ENCODE data around the gene ABCC3. TPM values are rescaled to one million over a fixed set of nuclear protein-coding genes. Genes with fewer than 3 reads are reported as not detected.

ABCC3 gene
- total RNA-seq, 1 experiment from 2014 or later = 66.2 TPM

DNA sequence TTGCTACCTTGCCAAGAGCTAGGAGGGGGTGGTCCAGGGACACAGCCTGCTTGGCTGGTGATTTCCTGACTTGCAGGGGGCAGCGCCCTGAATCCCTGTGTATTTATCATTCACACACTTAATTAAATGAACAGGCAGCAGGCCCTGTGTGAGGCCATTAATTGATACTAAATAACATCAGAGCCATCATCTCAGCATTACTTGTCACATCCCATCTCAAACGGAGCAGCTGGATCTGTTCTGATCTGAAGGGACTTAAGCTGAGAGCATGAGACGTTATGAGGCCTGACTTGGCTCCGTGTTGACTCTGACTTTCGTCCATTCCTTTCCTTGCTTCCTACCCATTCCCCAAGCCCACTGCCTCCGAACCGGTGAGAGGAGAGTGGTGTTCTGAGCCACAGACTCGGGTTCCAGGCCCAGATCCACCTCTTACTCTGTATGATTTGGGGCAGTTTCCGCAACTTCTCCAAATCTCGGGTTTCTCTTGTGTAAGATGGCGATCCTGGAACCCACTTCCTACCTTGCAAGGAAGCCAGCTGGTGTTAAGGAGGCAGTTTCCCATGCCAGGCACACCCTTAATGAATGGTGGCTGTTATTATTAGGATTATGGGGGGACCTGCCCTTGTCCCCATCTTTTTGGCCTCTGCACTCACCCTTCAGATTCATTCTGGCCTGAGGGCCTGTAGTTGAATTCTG lies 40.4 kb upstream of the ABCC3 start:
- intact Hi-C loops (cut with micrococcal nuclease) = no loop called here
- ATAC-seq (no peak), DNase-seq (ENCODE audit: low read depth, low spot score) (no peak)
- RAD21 ChIA-PET (ENCODE audit: low non-redundant PET in 1 of 2, low total read pairs in 2 of 2, uncharacterized antibody in 2 of 2, unreplicated experiment in 2 of 2) = no interaction called here
- H3K9ac ChIP-seq (ENCODE audit: low read length) = no peak overlapping the region
- no peaks in the 10 kb centered on the region for H3K36me3 ChIP-seq (ENCODE audit: control insufficient read depth in 1 of 2, insufficient read depth in 2 of 2, low read length in 2 of 2)
- no peak overlapping the region for H2AFZ ChIP-seq (ENCODE audit: low read depth, low read length, poor library complexity, severe bottlenecking)
- no peaks in the 10 kb centered on the region for H3K9me2 ChIP-seq (ENCODE audit: insufficient read depth)
- no peaks in the 10 kb centered on the region for H3K27me3 ChIP-seq (ENCODE audit: insufficient read depth, low read length)
- H3K9me3 ChIP-seq (ENCODE audit: control insufficient read depth in 1 of 2, insufficient read depth in 1 of 2, low read depth in 1 of 2, low read length in 2 of 2) = no peaks in the 10 kb centered on the region
- no peak overlapping the region for H3K4me2 ChIP-seq (ENCODE audit: low read length)
- no peak overlapping the region for H3K27ac ChIP-seq (ENCODE audit: low read depth, low read length)
- CTCF ChIA-PET = no interaction called here
- POLR2A ChIA-PET = no interaction called here
- no TSS peak for BruUV-seq (replicated peaks)
- no peaks in the 10 kb centered on the region for H3K4me1 ChIP-seq (ENCODE audit: control insufficient read depth in 1 of 2, insufficient read depth in 2 of 2, low read length in 2 of 2)
- no peaks in the 10 kb centered on the region for H4K20me1 ChIP-seq (ENCODE audit: insufficient read depth)
- no peaks in the 10 kb centered on the region for H3K79me2 ChIP-seq (ENCODE audit: insufficient read depth, low read length)
- TF ChIP-seq ZFX (IDR thresholded peaks at IDR 0.05) (0 out of 2 replicates have a peak, but pooled peaks have one; percentile 19), CEBPB (IDR thresholded peaks at IDR 0.05; ENCODE audit: low read depth) (no peak), RAD21 (IDR thresholded peaks at IDR 0.05; ENCODE audit: low read depth) (no peak)
- no peak overlapping the region for H3K4me3 ChIP-seq (replicated peaks in 1 of 2; ENCODE audit: low read depth in 1 of 2, low read length in 2 of 2)

DNA sequence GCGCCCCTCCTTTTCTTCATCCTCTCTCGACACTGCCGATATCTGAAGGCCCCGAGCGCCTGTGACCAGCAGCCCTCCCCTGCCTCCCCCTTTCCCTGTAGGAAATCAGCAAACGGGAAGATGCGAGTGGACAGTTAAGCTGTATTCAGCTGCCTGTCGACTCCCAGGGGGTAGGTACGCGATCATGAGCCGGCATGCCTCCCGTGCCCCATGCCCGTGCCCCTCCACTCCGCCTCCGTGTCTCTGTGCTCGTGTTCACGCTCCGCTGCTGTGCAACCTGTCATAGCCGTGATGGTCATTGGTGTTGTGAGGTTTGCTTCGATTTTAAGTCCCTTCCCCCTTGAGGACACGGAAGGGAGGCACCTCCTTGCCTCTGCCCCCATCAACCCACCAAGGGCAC lies 39.8 kb upstream of the ABCC3 start:
- Histone ChIP-seq H3K27ac (ENCODE audit: low read depth, low read length) (no peak overlapping the region), H3K4me2 (ENCODE audit: low read length) (no peak overlapping the region), H3K79me2 (ENCODE audit: insufficient read depth, low read length) (no peaks in the 10 kb centered on the region), H3K4me1 (ENCODE audit: control insufficient read depth in 1 of 2, insufficient read depth in 2 of 2, low read length in 2 of 2) (no peaks in the 10 kb centered on the region), H2AFZ (ENCODE audit: low read depth, low read length, poor library complexity, severe bottlenecking) (no peak overlapping the region), H3K9me2 (ENCODE audit: insufficient read depth) (no peaks in the 10 kb centered on the region), H3K36me3 (ENCODE audit: control insufficient read depth in 1 of 2, insufficient read depth in 2 of 2, low read length in 2 of 2) (no peaks in the 10 kb centered on the region), H4K20me1 (ENCODE audit: insufficient read depth) (no peaks in the 10 kb centered on the region), H3K9me3 (ENCODE audit: control insufficient read depth in 1 of 2, insufficient read depth in 1 of 2, low read depth in 1 of 2, low read length in 2 of 2) (no peaks in the 10 kb centered on the region), H3K4me3 (replicated peaks in 1 of 2; ENCODE audit: low read depth in 1 of 2, low read length in 2 of 2) (no peak overlapping the region), H3K27me3 (ENCODE audit: insufficient read depth, low read length) (no peaks in the 10 kb centered on the region), H3K9ac (ENCODE audit: low read length) (no peak overlapping the region)
- RAD21 ChIA-PET (ENCODE audit: low non-redundant PET in 1 of 2, low total read pairs in 2 of 2, uncharacterized antibody in 2 of 2, unreplicated experiment in 2 of 2) = no interaction called here
- ATAC-seq = no peak
- no TSS peak for BruUV-seq (replicated peaks)
- CTCF ChIA-PET = no interaction called here
- POLR2A ChIA-PET = no interaction called here
- DNase-seq (ENCODE audit: low read depth, low spot score) = no peak
- intact Hi-C loops (cut with micrococcal nuclease) = no loop called here
- TF ChIP-seq ZFX (IDR thresholded peaks at IDR 0.05) (no peak), CTCF (IDR thresholded peaks at IDR 0.05 in 2 of 3, conservative IDR thresholded peaks at IDR 0.05 in 1 of 3; ENCODE audit: borderline replicate concordance in 1 of 3, insufficient read depth in 1 of 3, low read depth in 2 of 3, low read length in 2 of 3) (no peak), ATF3 (IDR thresholded peaks at IDR 0.05) (no peak), SRF (IDR thresholded peaks at IDR 0.05; ENCODE audit: low read depth) (no peak), POLR2AphosphoS5 (IDR thresholded peaks at IDR 0.05; ENCODE audit: low read depth, low read length) (no peak), TCF7L2 (IDR thresholded peaks at IDR 0.05; ENCODE audit: borderline replicate concordance, extremely low read depth, insufficient read depth, insufficient read length) (no peak), CEBPB (IDR thresholded peaks at IDR 0.05; ENCODE audit: low read depth) (no peak), YY1 (IDR thresholded peaks at IDR 0.05; ENCODE audit: extremely low read depth, insufficient replicate concordance, low read depth, low read length) (no peak), RAD21 (IDR thresholded peaks at IDR 0.05; ENCODE audit: low read depth) (no peak), EZH2phosphoT487 (IDR thresholded peaks at IDR 0.05; ENCODE audit: borderline replicate concordance) (no peak), SP1 (IDR thresholded peaks at IDR 0.05; ENCODE audit: low read depth) (no peak), ZNF274 (IDR thresholded peaks at IDR 0.05; ENCODE audit: low read depth, low read length) (no peak), SIN3A (IDR thresholded peaks at IDR 0.05; ENCODE audit: low read depth) (no peak), EZH2 (IDR thresholded peaks at IDR 0.05) (no peak)
- TF ChIP-seq, protein P1, sequence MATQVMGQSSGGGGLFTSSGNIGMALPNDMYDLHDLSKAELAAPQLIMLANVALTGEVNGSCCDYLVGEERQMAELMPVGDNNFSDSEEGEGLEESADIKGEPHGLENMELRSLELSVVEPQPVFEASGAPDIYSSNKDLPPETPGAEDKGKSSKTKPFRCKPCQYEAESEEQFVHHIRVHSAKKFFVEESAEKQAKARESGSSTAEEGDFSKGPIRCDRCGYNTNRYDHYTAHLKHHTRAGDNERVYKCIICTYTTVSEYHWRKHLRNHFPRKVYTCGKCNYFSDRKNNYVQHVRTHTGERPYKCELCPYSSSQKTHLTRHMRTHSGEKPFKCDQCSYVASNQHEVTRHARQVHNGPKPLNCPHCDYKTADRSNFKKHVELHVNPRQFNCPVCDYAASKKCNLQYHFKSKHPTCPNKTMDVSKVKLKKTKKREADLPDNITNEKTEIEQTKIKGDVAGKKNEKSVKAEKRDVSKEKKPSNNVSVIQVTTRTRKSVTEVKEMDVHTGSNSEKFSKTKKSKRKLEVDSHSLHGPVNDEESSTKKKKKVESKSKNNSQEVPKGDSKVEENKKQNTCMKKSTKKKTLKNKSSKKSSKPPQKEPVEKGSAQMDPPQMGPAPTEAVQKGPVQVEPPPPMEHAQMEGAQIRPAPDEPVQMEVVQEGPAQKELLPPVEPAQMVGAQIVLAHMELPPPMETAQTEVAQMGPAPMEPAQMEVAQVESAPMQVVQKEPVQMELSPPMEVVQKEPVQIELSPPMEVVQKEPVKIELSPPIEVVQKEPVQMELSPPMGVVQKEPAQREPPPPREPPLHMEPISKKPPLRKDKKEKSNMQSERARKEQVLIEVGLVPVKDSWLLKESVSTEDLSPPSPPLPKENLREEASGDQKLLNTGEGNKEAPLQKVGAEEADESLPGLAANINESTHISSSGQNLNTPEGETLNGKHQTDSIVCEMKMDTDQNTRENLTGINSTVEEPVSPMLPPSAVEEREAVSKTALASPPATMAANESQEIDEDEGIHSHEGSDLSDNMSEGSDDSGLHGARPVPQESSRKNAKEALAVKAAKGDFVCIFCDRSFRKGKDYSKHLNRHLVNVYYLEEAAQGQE (IDR thresholded peaks at IDR 0.05; ENCODE audit: low read depth) = no peak
